Gastrocnemius medialis (tissue), 4 donors: ENCODE data around the gene TMEM61.

ENCODE experiments used
- CTCF ChIP-seq, 5 experiments: fragments of 450-650 bp in 3 of 5; fragments of 200-600 bp in 2 of 5; sonication (generic) in 2 of 5; IDR thresholded peaks in 4 of 5; conservative IDR thresholded peaks in 1 of 5; 1 replicate in 4 of 5; 2 replicates in 1 of 5; pipeline ENCODE4 v1.5.1; 2016 to 2019; ENCODE audit warnings: antibody characterized with exemption in 5 of 5, mild to moderate bottlenecking in 3 of 5, moderate library complexity in 3 of 5
- POLR2A ChIP-seq, 2 donors: fragments of 450-650 bp; IDR thresholded peaks; one replicate each; pipeline ENCODE4 v1.6.1; 2017; ENCODE audit warnings: antibody characterized with exemption in 2 of 2, mild to moderate bottlenecking in 2 of 2, moderate library complexity in 2 of 2

- no peak for TF ChIP-seq CTCF (IDR thresholded peaks at IDR 0.05 in 4 of 5, conservative IDR thresholded peaks at IDR 0.05 in 1 of 5)
- TF ChIP-seq POLR2A (IDR thresholded peaks at IDR 0.05): no peak
Measured at GRCh38 chr1:54967372-54967771, 13.1 kb upstream of the TMEM61 start.
